HG02870 (cell line): ENCODE results near the gene WDR38.

ENCODE experiments used
- ATAC-seq: cut with Tn5 transposase; IDR thresholded peaks from one replicate; pipeline ENCODE4 v1.9.1; 2021; ENCODE audit warnings: mild to moderate bottlenecking, moderate library complexity; ENCODE audit not compliant: unreplicated experiment

Gene WDR38, protein sequence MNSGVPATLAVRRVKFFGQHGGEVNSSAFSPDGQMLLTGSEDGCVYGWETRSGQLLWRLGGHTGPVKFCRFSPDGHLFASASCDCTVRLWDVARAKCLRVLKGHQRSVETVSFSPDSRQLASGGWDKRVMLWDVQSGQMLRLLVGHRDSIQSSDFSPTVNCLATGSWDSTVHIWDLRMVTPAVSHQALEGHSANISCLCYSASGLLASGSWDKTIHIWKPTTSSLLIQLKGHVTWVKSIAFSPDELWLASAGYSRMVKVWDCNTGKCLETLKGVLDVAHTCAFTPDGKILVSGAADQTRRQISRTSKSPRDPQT

DNA sequence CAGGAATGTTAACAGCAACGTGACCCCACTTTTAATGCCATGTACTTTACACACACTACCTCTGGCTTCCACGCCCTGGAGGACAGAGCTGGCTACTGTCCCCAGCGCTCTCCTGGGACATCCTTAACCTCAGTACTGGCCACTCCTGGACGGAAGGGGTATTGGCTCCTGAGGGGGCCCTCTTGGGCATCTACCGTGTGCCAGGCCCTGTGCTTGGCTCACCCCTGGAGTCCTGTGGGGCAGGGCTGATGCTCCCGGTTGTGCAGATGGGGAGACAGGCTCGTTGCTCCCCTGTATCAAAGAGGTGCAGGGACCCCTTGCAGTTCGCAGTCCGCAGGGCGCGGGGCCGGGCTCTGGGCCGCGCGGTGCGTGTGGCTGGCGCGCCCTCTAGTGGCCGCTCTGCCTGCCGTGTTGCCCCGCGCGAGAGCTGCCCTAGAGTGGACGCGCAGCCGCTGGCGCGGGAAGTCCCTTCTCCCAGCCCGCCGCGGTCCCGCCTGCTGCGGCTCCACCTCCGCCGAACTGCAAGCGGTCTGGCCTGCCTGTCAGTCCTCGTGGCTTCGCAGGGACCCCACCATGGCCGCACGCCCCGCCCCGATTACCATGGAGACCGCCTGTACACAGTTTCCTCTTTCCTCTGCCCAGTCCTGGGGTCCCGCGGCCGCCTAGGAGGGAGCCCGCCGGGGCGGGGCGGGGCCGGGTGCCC lies at the start of gene WDR38:
WDR38 (plus strand) TSS at position 632 of the 703 bp plus-strand sequence. CDS start 72 bp downstream, outside the sequence.
- peak; percentile 43 for ATAC-seq

DNA sequence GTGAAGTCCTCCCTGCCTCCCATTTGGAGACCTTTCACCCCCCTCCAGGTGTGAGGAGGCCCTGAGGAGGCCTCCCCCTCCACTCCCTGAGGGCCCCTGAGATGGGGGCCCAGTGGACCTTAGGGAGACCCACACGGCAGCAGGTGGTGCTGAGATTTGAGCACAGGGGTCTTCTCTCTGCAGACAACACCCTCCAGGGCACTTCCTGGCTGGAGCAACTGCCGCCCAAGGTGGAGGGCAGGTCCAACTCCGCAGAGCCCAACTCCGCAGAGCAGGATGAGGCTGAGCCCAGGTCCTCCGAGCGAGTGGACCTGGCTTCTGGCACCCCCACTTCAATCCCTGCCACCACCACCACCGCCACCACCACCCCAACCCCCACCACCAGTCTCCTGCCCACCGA lies 49.3 kb upstream of the WDR38 start:
- no peak for ATAC-seq

DNA sequence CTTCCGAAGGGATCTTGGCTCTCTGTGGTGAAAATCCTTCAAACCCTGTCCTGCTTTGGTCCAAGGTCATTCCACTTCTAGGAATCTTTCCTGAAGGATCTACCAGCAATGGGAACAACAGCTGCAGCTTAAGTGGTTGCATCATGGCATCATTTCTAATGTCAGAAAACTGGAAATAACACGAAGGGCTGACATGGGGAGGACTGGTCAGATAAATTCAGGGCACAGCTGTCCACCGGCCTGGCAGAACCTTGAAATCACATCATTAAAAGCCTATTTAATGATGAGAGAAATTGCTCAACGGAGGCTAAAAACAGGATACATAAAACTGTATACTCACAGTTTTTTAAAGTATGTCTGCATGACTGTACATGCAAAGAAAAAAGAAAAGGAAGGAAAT lies 48.1 kb upstream of the WDR38 start:
- ATAC-seq, result no peak

DNA sequence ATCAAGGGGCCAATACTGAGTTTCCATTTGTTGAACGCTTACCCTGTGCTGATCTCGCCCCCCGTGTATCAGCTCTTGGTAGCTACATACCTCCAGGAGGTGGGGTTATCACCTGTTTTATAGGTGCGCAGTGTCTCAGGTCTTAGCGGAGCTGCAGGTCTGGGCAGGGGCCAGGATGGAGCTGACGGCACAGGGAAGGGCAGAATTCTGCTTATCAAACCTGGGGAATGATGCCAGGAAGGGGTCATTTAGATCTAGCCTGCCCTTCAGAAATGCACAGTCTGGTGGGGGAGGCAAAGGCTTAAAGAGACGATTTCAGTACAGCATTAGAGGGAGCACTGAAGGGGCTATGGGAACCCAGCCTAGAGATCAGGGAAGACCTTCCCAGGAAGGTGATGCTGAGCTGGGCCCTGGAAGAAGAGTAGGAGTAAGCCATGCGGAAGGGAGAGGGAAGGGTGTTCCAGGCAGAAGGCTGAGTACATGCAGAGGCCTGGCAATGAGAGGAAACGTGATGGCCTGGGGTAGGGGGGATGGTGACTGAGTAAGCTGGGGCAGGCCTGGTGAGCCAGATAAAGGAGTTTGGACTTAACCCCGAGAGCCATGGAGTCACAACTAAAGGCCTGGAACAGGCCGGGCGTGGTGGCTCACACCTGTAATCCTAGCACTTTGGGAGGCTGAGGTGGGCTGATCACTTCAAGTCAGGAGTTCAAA lies 44.9 kb upstream of the WDR38 start:
- no peak for ATAC-seq

DNA sequence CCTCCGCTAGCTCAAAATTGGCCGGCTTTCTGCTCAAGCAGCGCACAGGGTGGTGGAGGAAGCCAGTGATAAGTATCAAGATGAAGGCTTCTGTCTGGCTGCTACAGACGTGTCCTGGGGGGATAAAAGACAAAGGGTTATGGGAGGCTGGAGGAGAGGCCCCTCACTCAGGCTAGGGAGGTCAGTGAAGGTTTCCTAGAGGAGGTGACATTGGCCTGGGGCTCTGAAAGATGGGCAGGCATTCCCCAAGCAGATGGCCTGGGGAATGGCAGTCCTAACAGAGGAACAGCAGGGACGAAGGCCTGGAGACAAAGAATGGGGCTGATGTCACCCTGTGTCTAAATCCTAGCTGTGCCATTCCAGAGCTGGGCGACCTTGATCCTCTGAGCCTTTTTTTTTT lies 44.0 kb upstream of the WDR38 start:
- no peak for ATAC-seq

DNA sequence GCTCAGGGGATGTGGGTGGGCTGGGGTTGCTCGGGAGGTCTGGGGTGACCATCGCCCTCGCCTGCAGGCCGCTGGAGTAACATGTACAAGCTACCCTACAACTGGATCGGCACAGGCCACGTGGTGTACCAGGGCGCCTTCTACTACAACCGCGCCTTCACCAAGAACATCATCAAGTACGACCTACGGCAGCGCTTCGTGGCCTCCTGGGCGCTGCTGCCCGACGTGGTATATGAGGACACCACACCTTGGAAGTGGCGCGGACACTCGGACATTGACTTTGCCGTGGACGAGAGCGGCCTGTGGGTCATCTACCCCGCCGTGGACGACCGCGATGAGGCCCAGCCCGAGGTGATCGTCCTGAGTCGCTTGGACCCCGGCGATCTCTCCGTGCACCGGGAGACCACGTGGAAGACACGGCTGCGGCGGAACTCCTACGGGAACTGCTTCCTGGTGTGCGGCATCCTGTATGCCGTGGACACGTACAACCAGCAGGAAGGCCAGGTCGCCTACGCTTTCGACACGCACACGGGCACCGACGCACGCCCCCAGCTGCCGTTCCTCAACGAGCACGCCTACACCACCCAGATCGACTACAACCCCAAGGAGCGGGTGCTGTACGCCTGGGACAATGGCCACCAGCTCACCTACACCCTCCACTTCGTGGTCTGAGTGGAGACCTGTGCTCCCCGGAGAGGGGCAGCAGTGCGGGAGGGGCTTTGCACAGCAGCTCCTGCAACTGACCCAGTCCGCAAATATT lies 43.3 kb upstream of the WDR38 start:
- ATAC-seq, result no peak

DNA sequence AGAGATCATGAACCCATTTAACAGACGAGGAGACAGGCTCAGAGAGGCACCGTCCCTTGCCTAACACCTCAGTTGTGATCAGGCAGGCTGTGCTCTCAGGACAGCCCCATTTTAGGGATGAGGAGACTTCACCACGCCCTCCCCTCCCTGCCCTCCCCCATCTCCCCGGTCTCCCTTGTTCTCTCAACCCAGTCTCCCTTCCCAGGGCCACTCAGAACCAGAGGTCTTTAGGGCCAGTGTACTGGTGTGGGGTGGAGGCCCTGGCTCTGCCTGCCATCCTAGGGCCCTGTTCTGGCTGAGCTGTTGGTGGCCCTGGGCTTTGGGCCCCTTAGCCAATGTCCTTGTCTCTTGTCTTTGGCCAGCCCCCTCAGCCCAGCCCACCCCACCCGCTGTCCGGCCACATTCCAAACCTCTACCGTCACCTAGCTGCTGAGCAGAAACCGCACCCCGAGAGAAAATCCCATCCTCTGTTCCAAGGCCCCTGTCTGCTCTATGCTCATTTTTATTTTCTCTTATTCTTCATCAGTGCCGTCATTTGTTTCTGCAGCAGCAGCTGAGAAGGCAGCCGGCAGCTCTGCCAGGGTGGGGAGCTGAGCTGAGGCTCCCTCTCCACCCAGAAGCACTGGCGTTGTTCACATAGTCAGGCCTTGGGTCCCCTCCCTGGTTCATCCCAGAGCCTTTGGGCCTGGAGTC lies 42.5 kb upstream of the WDR38 start:
- no peak for ATAC-seq

DNA sequence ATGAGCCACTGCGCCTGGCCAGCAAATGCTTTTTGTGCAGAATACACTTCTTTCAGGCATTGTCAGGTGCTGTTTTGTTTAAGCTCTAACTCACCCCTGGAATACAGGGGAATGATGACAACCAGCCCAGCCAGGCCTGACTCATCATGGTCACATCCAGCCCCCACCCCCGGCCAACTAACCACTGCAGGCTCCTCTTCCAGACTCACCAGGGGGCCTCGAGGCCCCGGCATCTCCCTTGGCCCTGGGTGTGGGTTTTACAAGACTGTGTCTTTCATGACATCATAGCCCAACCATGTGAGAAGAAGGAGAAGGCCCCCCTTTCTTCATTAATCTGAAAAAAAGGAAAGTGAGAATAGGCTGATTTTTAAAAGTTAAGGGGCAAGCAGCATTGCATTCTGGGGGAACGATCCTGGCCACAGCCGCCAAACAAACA lies 40.8 kb upstream of the WDR38 start:
- no peak for ATAC-seq

DNA sequence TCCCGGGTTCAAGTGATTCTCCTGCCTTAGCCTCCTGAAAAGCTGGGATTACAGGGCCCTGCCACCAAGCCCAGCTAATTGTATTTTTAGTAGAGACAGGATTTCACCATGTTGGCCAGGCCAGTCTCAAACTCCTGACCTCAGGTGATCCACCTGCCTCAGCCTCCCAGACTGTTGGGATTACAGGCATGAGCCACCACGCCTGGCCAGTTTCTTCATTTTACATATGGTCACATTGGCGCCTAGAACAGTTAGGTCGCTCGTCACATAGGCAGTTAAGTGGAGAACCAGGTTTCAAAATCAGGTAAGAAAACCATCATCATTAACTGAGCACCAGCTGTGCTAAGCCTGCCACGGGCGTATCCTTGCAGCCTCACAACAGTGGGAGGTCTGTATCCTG lies 40.2 kb upstream of the WDR38 start:
- no peak for ATAC-seq

DNA sequence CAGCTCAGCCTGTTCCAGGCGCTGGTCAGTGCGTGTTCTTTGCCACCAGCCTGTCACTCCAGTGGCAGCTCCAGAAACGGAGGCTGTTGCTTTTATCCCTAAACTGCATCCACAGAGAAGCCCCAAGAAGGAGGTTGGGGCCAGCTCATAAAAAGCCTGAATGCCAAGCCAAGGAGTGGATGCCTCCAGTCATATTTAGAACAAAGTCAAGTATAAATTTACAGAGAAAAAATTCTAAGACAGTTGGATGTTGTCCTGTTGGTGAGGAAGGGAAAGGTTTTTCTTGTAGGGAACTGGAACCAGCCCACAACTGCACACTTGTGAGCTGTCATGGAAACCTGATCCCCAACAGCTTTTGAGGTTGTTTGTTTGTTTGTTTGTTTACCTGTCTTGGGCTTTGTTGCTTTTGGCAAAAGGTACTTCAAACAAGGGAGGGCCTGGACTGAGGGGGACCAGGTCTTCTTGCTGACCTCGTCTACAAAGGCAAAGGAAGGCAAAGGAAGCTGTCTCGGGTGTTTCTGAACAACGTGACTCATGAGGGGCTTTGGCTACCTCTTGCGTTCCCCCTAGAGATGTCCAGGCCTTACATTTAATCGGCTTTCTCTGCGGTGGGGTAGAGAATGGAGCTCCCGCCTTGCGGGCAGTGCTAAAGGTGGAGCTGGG lies 39.6 kb upstream of the WDR38 start:
- ATAC-seq, result no peak

DNA sequence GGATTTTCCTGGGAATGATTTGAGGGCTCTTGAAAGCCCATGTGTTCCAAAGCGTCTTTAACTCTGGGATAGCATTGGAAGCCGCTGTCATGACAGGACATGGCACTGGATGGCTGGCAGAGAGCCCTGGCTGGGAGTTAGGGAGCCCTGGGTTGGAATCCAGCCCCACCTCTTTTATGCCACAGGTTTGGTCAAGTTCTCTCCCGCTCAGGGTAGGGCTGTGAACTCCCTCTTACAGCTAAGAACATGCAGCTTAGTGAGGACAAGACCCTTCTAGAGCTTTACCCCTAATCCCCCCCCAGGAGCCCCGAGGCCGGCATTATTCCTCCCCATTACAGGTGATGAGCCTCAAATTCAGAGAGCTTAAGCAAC lies 39.1 kb upstream of the WDR38 start:
- ATAC-seq, result no peak

DNA sequence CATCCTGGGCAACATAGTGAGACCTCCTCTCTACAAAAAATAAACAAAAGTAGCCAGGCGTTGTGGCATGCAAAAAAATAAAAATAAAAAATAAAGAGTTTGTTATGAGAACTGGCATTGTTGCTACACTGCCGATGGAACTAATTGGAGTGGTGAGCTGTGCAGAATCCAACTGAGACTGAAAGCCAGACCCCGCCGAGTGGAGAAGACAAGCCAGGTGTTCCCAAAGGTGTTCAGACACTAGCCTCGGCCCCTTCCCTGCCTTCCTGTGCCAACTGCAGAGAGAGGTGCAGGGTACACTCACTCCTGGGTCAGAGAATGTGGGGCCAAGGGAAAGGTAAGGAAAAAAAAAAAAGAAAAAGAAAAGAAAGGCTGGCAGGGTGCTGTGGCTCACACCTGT lies 37.7 kb upstream of the WDR38 start:
- ATAC-seq, result no peak

DNA sequence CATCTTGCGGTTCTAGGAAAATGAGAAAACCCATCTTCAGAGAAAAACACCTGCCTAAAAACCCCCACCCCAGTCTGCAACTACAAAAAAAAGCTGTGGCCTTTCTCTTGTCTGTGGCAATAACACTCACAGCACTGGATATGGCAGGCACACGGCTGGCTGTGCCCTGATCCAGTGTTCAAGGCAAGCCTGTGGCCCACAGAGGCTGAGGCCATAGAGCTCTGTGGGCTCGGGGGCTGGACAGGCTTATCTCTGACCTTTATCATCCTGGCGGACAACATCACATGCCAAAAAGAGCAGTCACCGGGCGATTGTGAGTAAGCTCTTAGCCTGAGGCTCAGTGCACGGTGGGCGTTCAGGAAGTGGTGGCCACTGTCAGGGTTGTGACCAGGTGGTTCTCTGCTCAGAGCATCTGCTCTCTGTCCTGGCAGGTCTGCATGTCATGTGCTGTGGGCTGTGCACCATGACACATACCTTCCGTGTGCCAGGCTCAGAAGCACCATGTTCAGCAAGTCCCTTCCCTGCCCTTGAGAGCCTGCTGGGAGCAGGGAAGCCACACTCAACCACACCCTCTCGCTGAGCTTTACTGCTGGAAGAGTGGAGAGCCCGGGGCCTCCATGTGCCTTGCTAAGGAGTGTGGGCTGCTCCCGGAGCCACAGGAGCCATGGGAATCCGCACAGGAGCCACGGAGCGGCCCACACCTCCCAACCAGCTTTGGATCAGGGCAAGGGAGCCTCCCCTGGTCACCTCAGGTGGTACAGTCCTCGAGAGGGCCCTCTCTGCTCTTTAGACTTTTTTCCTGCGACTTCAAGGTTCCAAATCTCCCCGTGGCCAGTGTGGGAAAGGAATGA lies 34.6 kb upstream of the WDR38 start:
- peak; percentile 75 for ATAC-seq

DNA sequence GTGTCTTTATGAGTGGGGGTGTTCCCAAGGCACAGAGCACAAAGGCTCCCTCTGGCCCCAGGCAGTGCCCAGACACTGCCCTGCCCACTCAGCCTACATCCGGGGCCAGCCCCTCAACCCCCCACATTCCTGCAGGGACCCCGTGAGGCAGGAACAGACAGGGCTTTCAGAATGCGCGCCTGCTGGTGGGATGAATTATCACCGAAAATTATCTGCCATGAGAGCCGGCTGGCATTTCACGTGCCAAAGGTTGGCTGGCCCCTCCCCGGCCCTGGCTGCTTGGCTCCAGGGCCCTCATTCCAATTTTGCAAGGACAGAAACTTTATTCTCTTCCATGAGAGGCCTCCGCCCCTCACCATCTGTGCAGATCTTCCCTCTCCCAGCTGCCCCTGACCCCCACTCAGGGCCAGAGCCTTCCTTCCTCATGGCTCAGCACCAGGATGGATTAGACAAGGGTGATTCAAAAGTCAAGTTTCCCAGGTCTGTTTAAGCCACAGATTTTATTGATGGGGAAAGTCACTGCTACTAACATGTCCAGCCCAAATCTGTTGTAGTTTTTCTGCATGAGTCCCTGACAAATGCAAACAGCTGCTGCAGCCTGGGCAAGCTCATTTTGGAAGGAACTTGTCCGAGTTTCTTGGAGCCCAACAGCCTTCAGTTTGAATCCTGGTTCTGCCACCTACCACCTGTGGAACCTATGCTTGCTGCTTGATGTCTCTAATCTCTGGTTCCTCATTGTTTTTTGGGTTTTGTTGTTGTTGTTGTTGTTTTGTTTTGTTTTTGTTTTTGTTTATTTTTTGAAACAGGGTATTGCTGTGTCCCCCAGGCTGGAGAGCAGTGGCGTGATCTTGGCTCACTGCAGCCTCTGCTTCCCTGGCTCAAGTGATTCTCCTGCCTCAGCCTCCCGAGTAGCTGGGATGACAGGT lies 32.3 kb upstream of the WDR38 start:
- ATAC-seq, result no peak

DNA sequence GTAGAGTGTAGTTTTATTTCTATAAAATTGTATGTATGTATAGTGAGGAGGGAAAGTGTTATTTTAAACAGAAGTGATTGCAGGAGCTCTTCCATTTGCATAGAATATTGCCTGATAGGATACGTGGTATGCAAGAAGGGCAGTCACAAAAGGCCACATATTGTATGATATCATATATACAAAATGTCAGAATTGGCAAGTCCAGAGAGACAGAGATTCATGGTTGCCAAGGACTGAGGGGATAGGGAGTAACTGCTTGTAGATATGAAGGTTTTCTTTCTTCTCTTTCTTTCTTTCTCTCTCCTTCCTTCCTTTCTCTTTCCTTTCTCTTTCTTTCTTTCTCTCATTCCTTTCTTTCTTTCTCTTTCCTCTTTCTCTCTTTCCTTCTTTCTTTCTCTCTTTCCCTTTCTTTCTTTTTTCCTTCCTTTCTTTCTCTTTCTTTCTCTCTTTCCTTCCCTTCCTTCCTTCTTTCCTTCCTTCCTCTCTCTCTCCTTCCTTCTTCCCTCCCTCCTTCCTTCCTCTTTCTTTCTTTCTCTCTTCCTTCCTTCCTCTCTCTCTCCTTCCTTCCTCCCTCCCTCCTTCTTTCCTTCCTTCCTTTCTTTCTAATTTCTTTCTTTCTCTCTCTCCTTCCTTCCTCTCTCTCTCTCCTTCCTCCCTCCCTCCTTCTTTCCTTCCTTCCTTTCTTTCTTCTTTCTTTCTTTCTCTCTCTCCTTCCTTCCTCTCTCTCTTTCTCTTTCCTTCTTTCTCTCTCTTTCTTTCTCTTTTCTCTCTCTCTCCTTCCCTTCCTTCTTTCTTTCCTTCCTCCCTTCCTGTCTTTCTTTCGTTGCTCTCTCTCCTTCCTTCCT lies 24.5 kb upstream of the WDR38 start:
- no peak for ATAC-seq

DNA sequence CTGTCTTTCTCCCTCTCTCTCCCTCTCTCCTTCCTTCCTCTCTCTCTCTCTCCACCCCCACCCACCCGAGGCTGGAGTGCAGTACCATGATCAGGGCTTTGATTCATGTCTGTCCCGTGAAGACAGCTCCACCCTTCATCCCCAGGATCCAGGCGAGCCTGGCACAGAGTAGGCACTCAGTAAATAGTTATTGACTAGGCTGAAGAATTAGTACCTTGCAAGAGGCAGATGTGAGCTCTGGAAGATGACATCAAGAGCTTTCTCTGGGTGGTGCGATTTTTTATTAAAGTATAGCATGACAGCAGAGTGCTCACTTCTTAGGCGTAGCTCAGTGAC lies 24.0 kb upstream of the WDR38 start:
- no peak for ATAC-seq

DNA sequence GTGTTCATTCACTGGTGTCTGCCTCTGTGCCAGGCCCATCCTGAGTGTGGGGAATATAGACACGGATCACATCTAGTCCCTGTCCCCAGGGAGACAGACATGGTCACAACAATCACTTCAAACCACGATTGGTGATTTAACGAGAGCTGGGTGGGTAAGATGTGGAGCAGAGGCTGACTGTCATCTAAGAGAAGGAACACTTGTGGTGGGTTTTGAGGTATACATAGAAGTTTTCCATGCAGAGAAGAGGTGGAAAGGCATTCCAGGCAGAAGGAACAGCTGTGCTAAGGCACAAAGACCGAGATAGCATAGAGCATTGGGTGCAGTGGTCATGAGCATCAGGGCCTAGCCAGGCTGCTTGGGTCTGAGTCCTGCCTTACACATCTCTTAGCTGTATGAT lies 22.7 kb upstream of the WDR38 start:
- no peak for ATAC-seq
